DND-41 (cell line): ENCODE data around the gene PCP2.

Source experiments
- EZH2 ChIP-seq: IDR thresholded peaks from 3 replicates; pipeline ENCODE4 v1.6.1; 2012; ENCODE audit warnings: borderline replicate concordance, low read depth, mild to moderate bottlenecking, moderate library complexity, low read length, inconsistent platforms; ENCODE audit not compliant: severe bottlenecking
- TF ChIP-seq, protein P1 (sequence below): IDR thresholded peaks from 2 replicates; pipeline ENCODE4 v1.5.1; 2012; ENCODE audit warnings: borderline replicate concordance, low read length, moderate library complexity, mild to moderate bottlenecking; ENCODE audit not compliant: poor library complexity, severe bottlenecking; ENCODE audit errors: extremely low read depth

DNA sequence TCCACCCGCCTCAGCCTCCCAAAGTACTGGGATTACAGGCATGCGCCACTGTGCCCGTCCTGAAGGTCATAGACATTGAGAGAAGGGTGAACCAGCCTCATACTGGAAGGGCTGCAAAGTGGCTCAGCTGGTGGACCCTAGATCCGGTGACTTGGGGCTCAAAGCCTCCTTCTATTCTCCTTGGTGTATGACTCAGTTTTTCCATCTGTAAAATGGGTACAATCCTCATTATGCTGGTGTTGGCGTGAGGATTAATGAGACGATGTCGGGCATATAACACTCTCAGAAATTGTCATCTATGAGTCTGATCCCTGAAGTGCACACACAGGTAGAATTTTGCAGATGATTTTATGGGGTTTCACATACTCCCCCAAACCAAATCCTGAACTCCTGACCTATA is 43.7 kb downstream of the PCP2 start:
- TF ChIP-seq, protein P1, sequence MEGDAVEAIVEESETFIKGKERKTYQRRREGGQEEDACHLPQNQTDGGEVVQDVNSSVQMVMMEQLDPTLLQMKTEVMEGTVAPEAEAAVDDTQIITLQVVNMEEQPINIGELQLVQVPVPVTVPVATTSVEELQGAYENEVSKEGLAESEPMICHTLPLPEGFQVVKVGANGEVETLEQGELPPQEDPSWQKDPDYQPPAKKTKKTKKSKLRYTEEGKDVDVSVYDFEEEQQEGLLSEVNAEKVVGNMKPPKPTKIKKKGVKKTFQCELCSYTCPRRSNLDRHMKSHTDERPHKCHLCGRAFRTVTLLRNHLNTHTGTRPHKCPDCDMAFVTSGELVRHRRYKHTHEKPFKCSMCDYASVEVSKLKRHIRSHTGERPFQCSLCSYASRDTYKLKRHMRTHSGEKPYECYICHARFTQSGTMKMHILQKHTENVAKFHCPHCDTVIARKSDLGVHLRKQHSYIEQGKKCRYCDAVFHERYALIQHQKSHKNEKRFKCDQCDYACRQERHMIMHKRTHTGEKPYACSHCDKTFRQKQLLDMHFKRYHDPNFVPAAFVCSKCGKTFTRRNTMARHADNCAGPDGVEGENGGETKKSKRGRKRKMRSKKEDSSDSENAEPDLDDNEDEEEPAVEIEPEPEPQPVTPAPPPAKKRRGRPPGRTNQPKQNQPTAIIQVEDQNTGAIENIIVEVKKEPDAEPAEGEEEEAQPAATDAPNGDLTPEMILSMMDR = no peak
- TF ChIP-seq EZH2 = no peak
